Activated T-helper 2 cell treated with anti-CD3 and anti-CD28 coated beads, Interferon-gamma antibody, Interleukin-2, Interleukin-4, amounts not matched to agents 10 μg/mL and 5 μg/mL and 100 μg/mL, durations not matched to agents 14 hours and 24 hours and 36 hours (primary cell): ENCODE data around the gene XIRP1. TPM values are rescaled to one million over a fixed set of nuclear protein-coding genes. Genes with fewer than 3 reads are reported as not detected.

Experiments
- DNase-seq: peaks from one replicate; pipeline ENCODE4 v3.0.0; 2021; ENCODE audit warnings: low spot score
- H3K27ac Mint-ChIP-seq: one replicate; pipeline ENCODE4 v1.8.0; 2021; ENCODE audit warnings: mixed read lengths
- H3K27me3 Mint-ChIP-seq: one replicate; pipeline ENCODE4 v1.8.0; 2021; ENCODE audit warnings: low read depth, mixed read lengths
- H3K36me3 Mint-ChIP-seq: one replicate; pipeline ENCODE4 v1.8.0; 2021; ENCODE audit warnings: low read depth, mixed read lengths
- H3K4me1 Mint-ChIP-seq: one replicate; pipeline ENCODE4 v1.8.0; 2021; ENCODE audit warnings: low read depth, mixed read lengths
- H3K4me3 Mint-ChIP-seq: one replicate; pipeline ENCODE4 v1.8.0; 2021; ENCODE audit warnings: low read depth, mild to moderate bottlenecking, moderate library complexity, mixed read lengths
- H3K9me3 Mint-ChIP-seq: one replicate; pipeline ENCODE4 v1.8.0; 2021; ENCODE audit warnings: mixed read lengths
- intact Hi-C: fragments of 100-400 bp; cut with micrococcal nuclease; formaldehyde crosslinking; loops from one replicate; pipeline ENCODE4 v1.15.1; 2023
- total RNA-seq: library from RNA; stranded (reverse); gene quantifications from 2 replicates; pipeline ENCODE4 v1.2.3, GENCODE V29; 2022

XIRP1 gene
- total RNA-seq, 1 donor from 2014 or later, result 4.3 TPM

DNA sequence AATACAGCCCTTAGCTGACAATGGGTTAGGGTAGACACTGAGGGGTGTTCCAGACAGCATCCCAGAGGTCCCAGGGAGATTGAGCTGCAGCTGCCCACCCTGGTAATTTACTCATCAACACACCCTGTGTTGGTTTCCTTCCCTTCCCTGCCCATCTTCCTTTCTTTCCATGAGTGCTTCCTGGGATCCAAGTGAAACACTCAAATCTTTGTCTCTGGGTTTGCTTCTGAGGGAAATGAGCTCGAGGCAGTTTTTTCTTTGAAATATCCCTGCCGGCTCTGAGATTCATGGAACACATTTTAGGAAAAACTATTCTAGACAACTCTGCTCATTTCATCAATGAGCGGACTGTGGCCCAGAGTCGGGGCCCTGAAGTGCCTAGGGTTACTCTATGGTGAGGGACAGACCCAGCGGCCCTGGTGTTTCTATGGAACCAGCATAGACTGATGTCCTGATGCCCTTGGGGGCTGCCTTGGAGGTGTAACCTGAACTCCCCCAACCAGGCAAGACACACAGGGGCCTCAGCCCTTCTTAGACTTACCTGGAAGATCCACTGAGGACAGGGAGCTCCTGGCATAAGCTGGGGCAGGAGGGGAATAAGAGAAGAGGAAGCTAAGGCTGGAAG, 24.1 kb downstream of the XIRP1 start:
- peaks cover 3% of the 10 kb centered on the region for H3K9me3 Mint-ChIP-seq
- H3K4me1 Mint-ChIP-seq, result peaks cover 15% of the 10 kb centered on the region
- no peak overlapping the region for H3K27ac Mint-ChIP-seq
- DNase-seq, result no peak
- intact Hi-C loops, result no loop called here
- peaks cover 2% of the 10 kb centered on the region for H3K27me3 Mint-ChIP-seq
- H3K36me3 Mint-ChIP-seq, result no peaks in the 10 kb centered on the region
- no peak overlapping the region for H3K4me3 Mint-ChIP-seq

DNA sequence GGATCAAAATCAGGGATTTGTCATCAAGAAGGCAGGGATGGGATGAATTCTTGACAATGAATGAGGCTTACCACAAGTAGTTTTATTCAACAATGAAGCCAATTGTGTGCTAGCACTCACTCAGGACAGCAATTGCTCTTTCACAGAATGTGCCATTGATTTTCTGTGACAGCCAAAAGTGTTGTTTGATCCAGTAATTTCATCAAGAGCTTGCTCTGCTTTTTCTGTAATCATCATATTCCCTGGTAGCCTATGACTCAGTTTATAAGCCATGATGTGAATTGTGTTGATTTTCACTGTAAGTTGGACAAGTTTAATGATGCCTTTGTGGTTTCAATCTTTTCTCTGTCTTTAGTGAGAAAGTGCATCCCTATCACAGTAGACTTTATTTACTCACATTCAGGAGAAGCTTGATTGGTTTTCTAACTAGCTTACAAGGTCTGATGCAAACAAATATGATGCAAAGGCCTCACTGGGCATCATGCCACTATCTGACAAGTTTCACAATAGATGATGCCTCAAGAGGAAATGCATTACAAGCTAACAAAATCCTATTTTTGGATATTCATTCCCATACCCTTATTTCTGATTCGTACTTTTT, 25.4 kb downstream of the XIRP1 start:
- intact Hi-C loops, result no loop called here
- H3K9me3 Mint-ChIP-seq, result peaks cover 4% of the 10 kb centered on the region
- no peak overlapping the region for H3K27ac Mint-ChIP-seq
- no peak overlapping the region for H3K4me3 Mint-ChIP-seq
- no peaks in the 10 kb centered on the region for H3K36me3 Mint-ChIP-seq
- H3K27me3 Mint-ChIP-seq, result no peaks in the 10 kb centered on the region
- no peak for DNase-seq
- H3K4me1 Mint-ChIP-seq, result peaks cover 15% of the 10 kb centered on the region

GRCh38 chr3:39166134-39166710, 26.2 kb downstream of the XIRP1 start:
- Mint-ChIP-seq H3K27me3 (no peaks in the 10 kb centered on the region), H3K4me3 (no peak overlapping the region), H3K9me3 (peaks cover 4% of the 10 kb centered on the region), H3K4me1 (peaks cover 15% of the 10 kb centered on the region), H3K27ac (no peak overlapping the region), H3K36me3 (no peaks in the 10 kb centered on the region)
- DNase-seq, result no peak
- intact Hi-C loops, result no loop called here

DNA sequence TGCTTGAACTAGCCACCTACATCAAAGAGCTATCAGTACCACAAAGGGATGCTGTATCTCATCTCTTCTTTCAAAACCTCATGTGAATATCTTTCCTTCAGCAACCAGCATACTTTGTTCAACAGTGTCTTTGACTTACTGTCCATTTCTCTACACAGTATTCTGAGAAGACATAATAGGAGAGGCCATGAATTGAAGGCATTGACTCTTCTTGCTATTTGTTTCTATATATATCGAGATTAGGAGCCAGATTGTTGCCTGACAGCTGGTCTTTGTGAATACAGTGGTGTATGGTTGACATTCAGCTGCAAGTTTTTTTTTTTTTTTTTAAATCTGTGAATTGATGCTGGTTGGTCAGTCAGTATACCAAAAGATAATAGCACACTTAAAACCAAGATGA, 26.9 kb downstream of the XIRP1 start:
- H3K4me3 Mint-ChIP-seq, result no peak overlapping the region
- no peak for DNase-seq
- H3K36me3 Mint-ChIP-seq, result no peaks in the 10 kb centered on the region
- H3K27ac Mint-ChIP-seq, result no peak overlapping the region
- peaks cover 4% of the 10 kb centered on the region for H3K9me3 Mint-ChIP-seq
- H3K4me1 Mint-ChIP-seq, result peaks cover 15% of the 10 kb centered on the region
- no peaks in the 10 kb centered on the region for H3K27me3 Mint-ChIP-seq
- intact Hi-C loops, result no loop called here

DNA sequence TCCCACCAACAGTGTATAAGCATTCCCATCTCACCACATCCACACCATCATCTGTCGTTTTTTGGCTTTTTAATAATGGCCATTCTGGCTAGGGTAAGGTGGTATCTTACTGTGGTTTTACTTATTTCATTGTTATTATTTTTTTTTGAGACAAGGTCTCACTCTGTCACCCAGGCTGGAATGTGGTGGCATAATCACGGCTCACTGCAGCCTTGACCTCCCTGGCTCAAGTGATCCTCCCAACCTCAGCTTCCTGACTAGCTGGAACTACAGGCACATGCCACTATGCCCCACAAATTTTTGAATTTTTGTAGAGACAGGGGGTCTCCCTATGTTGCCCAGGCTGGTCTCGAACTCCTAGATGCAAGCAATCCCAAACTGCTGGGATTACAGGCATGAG, 28.0 kb downstream of the XIRP1 start:
- no peaks in the 10 kb centered on the region for H3K36me3 Mint-ChIP-seq
- H3K4me3 Mint-ChIP-seq, result no peak overlapping the region
- H3K4me1 Mint-ChIP-seq, result peaks cover 15% of the 10 kb centered on the region
- no peak for DNase-seq
- no peak overlapping the region for H3K27ac Mint-ChIP-seq
- H3K27me3 Mint-ChIP-seq, result peaks cover 2% of the 10 kb centered on the region
- H3K9me3 Mint-ChIP-seq, result peaks cover 4% of the 10 kb centered on the region
- intact Hi-C loops, result no loop called here

DNA sequence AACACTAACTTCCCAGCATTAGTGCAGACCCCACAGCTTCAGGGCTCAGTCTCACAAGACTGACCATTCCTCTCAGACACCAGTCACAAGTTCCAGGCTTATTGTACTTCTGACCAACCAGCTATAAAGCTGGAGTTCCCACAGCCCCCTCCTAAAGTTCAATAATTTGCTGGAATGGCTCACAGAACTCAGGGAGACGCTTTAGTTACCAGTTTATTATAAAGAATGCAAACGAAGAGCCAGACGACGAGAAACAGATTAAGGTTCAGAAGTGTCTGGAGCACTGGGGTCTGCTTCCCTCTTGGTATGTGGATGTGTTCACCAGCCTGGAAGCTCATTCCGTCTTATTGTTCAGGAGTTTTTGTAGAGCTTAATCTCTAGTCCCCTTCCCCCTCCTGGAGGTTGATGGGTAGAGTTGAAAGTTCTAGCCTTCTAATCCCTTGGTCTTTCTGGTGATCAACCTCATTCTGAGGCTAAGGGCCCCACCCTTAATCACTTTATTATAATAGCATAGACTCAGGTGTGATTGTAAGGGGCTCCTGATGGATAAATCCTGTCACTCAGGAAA, 34.2 kb downstream of the XIRP1 start:
- Mint-ChIP-seq H3K4me1 (peaks cover 18% of the 10 kb centered on the region), H3K36me3 (no peaks in the 10 kb centered on the region), H3K27ac (no peak overlapping the region), H3K27me3 (peaks cover 18% of the 10 kb centered on the region), H3K9me3 (peaks cover under 1% of the 10 kb centered on the region), H3K4me3 (no peak overlapping the region)
- no peak for DNase-seq
- intact Hi-C loops, result no loop called here

DNA sequence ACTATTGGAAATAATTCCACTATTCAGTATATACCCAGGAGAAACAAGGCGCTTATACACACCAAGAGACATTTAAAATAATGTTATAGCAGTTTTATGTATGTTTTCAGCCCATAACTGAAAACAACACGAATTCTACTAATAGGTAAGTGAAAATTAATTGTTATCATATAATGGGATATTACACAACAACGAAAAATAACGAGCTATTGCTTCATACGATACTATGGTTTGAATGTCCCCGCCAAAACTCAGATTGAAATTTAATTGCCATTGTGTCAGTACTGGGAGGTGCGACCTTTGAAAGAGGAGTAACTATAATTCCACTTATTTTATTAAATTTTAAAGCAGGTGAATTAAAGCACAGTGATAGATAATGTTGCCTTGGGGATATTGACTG, 35.0 kb downstream of the XIRP1 start:
- intact Hi-C loops, result no loop called here
- Mint-ChIP-seq H3K36me3 (peaks cover 3% of the 10 kb centered on the region), H3K4me3 (no peak overlapping the region), H3K27me3 (peaks cover 18% of the 10 kb centered on the region), H3K27ac (no peak overlapping the region), H3K9me3 (no peaks in the 10 kb centered on the region), H3K4me1 (peaks cover 21% of the 10 kb centered on the region)
- DNase-seq, result no peak

DNA sequence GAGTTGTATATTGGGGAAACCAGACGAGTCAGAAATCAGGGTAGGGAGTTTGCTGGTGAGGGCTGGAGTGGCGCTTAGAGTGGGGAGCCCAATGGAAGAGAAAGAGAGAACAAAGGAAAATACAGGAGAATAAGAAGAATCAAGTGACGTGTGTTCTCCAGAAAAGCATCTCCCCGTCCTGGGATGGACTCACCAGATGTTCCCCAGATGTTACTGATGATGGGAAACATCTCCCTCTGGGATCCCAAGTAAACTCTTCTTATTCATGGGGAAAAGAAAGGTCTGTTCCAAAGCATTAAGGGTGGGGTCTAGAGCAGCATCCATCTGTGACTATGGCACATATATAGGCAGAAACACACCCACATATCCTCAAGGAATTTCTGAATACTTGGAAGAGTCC, 36.0 kb downstream of the XIRP1 start:
- Mint-ChIP-seq H3K4me3 (no peak overlapping the region), H3K27me3 (peaks cover 18% of the 10 kb centered on the region), H3K9me3 (no peaks in the 10 kb centered on the region), H3K36me3 (peaks cover 13% of the 10 kb centered on the region), H3K4me1 (peaks cover 25% of the 10 kb centered on the region), H3K27ac (no peak overlapping the region)
- no peak for DNase-seq
- intact Hi-C loops, result no loop called here

- Mint-ChIP-seq H3K27ac (peak overlapping the region; percentile 78), H3K9me3 (no peaks in the 10 kb centered on the region), H3K36me3 (peaks cover 32% of the 10 kb centered on the region), H3K4me3 (peak overlapping the region; percentile 79), H3K27me3 (peaks cover 16% of the 10 kb centered on the region), H3K4me1 (peaks cover 43% of the 10 kb centered on the region)
- intact Hi-C loops, result no loop called here
- DNase-seq, result no peak
Observed at GRCh38 chr3:39154280-39155021, 37.9 kb downstream of the XIRP1 start.

- DNase-seq, result no peak
- Mint-ChIP-seq H3K27me3 (peaks cover 12% of the 10 kb centered on the region), H3K4me1 (peaks cover 48% of the 10 kb centered on the region), H3K4me3 (peak overlapping the region; percentile 79), H3K9me3 (no peaks in the 10 kb centered on the region), H3K27ac (peak overlapping the region; percentile 78), H3K36me3 (peaks cover 38% of the 10 kb centered on the region)
- intact Hi-C loops, result no loop called here
Observed at GRCh38 chr3:39153977-39154279, 38.5 kb downstream of the XIRP1 start.

- Mint-ChIP-seq H3K36me3 (peaks cover 67% of the 10 kb centered on the region), H3K4me3 (peak overlapping the region; percentile 89), H3K27me3 (no peaks in the 10 kb centered on the region), H3K9me3 (no peaks in the 10 kb centered on the region), H3K27ac (peak overlapping the region; percentile 94), H3K4me1 (peaks cover 69% of the 10 kb centered on the region)
- DNase-seq, result no peak
- intact Hi-C loops, result loop anchor here (1.0 kb wide), 1 partner anchor 43 kb away; no protein-coding TSS in a partner anchor
Observed at GRCh38 chr3:39150803-39151631, 41.4 kb downstream of the XIRP1 start.

DNA sequence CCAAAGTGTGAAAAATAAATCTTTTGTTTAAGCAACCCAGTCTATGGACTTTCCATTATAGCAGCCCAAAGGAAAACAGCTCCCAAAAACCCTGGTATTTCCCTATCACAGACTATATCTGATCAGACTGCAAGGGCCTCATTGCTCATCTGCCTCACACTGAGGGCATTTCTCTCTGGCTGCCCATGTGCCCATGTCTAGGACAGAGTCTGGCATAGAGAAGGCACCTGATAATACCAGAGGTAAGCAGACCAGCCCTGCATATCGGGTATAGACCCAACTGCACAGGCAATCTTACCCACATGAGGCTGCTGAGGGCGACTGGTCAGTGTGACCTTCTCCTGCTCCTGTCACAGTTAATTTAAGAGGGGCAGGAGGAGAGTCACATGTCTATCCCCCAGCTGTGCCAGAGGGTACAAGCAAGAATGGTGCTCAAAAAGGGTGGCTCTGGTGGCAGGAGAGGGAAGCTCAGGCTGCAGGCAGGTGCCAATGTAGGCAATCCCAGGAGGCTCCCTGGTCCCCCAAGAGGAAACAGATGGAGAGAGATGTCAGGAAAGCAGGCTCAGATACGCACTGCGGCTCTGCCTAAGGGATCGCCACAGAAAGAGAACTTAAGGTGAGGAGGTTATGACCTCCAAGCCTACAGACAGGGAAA, 42.1 kb downstream of the XIRP1 start:
- H3K27me3 Mint-ChIP-seq, result no peaks in the 10 kb centered on the region
- peaks cover 65% of the 10 kb centered on the region for H3K4me1 Mint-ChIP-seq
- H3K4me3 Mint-ChIP-seq, result peak overlapping the region; percentile 89
- H3K36me3 Mint-ChIP-seq, result peaks cover 74% of the 10 kb centered on the region
- H3K27ac Mint-ChIP-seq, result peak overlapping the region; percentile 94
- DNase-seq, result no peak
- H3K9me3 Mint-ChIP-seq, result no peaks in the 10 kb centered on the region
- intact Hi-C loops, result no loop called here
